MM.1S (cell line): ENCODE data around the gene UGT2B10.

Source experiments
- DNase-seq: peaks from one replicate; pipeline ENCODE4 v3.0.0-alpha.2; 2015
- H2AFZ ChIP-seq: fragments of 300-600 bp; sonication (generic); 2 replicates; pipeline ENCODE4 v1.6.0; 2016; ENCODE audit warnings: antibody characterized with exemption, low read length
- H3F3A ChIP-seq: fragments of 300-600 bp; sonication (generic); 2 replicates; pipeline ENCODE4 v1.6.1; 2016; ENCODE audit warnings: mild to moderate bottlenecking, antibody characterized with exemption, low read length, moderate library complexity, mixed read lengths; ENCODE audit not compliant: insufficient read depth
- H3K27ac ChIP-seq: fragments of 300-600 bp; sonication (generic); 2 replicates; pipeline ENCODE4 v1.5.1; 2016; ENCODE audit warnings: mild to moderate bottlenecking, low read length
- H3K27me3 ChIP-seq: fragments of 300-600 bp; sonication (generic); replicated peaks from 2 replicates; pipeline ENCODE4 v1.6.0; 2016; ENCODE audit warnings: low read length; ENCODE audit not compliant: insufficient read depth
- H3K36me3 ChIP-seq: fragments of 300-600 bp; sonication (generic); replicated peaks from 2 replicates; pipeline ENCODE4 v1.6.1; 2016; ENCODE audit warnings: mild to moderate bottlenecking, low read length, mixed read lengths; ENCODE audit not compliant: insufficient read depth
- H3K4me1 ChIP-seq: fragments of 300-600 bp; sonication (generic); 2 replicates; pipeline ENCODE4 v1.6.1; 2016; ENCODE audit warnings: low read length, mixed read lengths
- H3K4me2 ChIP-seq: fragments of 300-600 bp; sonication (generic); 2 replicates; pipeline ENCODE4 v1.6.0; 2016; ENCODE audit warnings: low read depth, low read length
- H3K4me3 ChIP-seq: fragments of 300-600 bp; sonication (generic); 2 replicates; pipeline ENCODE4 v1.5.1; 2016; ENCODE audit warnings: low read length, mixed read lengths
- H3K79me2 ChIP-seq: fragments of 300-600 bp; sonication (generic); 2 replicates; pipeline ENCODE4 v1.6.1; 2016; ENCODE audit warnings: mixed run types, low read length, mixed read lengths
- H3K9ac ChIP-seq: fragments of 300-600 bp; sonication (generic); 2 replicates; pipeline ENCODE4 v1.6.1; 2016; ENCODE audit warnings: low read length, mixed read lengths
- H3K9me2 ChIP-seq: fragments of 300-600 bp; sonication (generic); replicated peaks from 2 replicates; pipeline ENCODE4 v1.6.1; 2016; ENCODE audit warnings: mild to moderate bottlenecking, low read length, mixed read lengths; ENCODE audit not compliant: insufficient read depth
- H3K9me3 ChIP-seq: fragments of 300-600 bp; sonication (generic); replicated peaks from 2 replicates; pipeline ENCODE4 v1.6.1; 2016; ENCODE audit warnings: mild to moderate bottlenecking, low read length, mixed read lengths; ENCODE audit not compliant: insufficient read depth
- H4K20me1 ChIP-seq: fragments of 300-600 bp; sonication (generic); 2 replicates; pipeline ENCODE4 v1.6.1; 2016; ENCODE audit warnings: mild to moderate bottlenecking, low read length, moderate library complexity, mixed read lengths; ENCODE audit not compliant: insufficient read depth
- EZH2 ChIP-seq: fragments of 300-600 bp; sonication (generic); optimal IDR thresholded peaks from 2 replicates; pipeline ENCODE3; 2017; ENCODE audit warnings: low read depth, mild to moderate bottlenecking, antibody characterized with exemption, low read length, mixed read lengths
- EZH2phosphoT487 ChIP-seq: fragments of 300-600 bp; sonication (generic); IDR thresholded peaks from 2 replicates; pipeline ENCODE4 v1.6.1; 2018; ENCODE audit warnings: antibody characterized with exemption, low read length
- TF ChIP-seq, protein P1 (sequence below): fragments of 300-600 bp; sonication (generic); IDR thresholded peaks from 2 replicates; pipeline ENCODE4 v1.5.1; 2016; ENCODE audit warnings: antibody characterized with exemption, low read length, mixed read lengths

UGT2B10 gene

DNA sequence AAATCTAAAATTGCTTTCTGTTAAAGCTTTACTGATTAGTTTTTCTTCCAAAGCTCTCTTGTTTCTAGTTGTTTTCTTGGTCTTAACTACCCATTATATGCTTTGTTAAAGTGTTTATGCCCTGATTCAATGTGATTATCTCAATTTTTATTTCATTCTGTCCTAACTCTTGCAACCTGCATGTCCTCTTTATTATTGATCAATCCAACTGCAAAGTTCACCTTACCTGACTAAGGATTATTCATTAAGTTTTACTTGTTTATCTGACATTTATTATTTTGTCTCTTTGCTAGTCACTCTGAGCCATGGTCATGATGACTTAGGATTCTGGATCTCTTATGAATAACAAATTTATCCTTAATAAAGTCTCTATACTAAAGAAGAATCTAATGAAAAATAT lies 15.8 kb downstream of the UGT2B10 start:
- Histone ChIP-seq H3K36me3 (no peaks in the 10 kb centered on the region), H3K4me1 (no peaks in the 10 kb centered on the region), H3K9me2 (no peaks in the 10 kb centered on the region), H3K79me2 (no peaks in the 10 kb centered on the region), H3K27ac (no peak overlapping the region), H4K20me1 (no peaks in the 10 kb centered on the region), H3K4me3 (no peak overlapping the region), H2AFZ (no peak overlapping the region), H3K9me3 (no peaks in the 10 kb centered on the region), H3K9ac (no peak overlapping the region), H3K4me2 (no peak overlapping the region), H3F3A (no peaks in the 10 kb centered on the region), H3K27me3 (no peaks in the 10 kb centered on the region)
- no peak for DNase-seq
- TF ChIP-seq EZH2phosphoT487, result no peak
- no peak for TF ChIP-seq EZH2
- TF ChIP-seq, protein P1, sequence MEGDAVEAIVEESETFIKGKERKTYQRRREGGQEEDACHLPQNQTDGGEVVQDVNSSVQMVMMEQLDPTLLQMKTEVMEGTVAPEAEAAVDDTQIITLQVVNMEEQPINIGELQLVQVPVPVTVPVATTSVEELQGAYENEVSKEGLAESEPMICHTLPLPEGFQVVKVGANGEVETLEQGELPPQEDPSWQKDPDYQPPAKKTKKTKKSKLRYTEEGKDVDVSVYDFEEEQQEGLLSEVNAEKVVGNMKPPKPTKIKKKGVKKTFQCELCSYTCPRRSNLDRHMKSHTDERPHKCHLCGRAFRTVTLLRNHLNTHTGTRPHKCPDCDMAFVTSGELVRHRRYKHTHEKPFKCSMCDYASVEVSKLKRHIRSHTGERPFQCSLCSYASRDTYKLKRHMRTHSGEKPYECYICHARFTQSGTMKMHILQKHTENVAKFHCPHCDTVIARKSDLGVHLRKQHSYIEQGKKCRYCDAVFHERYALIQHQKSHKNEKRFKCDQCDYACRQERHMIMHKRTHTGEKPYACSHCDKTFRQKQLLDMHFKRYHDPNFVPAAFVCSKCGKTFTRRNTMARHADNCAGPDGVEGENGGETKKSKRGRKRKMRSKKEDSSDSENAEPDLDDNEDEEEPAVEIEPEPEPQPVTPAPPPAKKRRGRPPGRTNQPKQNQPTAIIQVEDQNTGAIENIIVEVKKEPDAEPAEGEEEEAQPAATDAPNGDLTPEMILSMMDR, result no peak

GRCh38 chr4:68850293-68850692 lies 34.5 kb downstream of the UGT2B10 start:
- H3K27ac ChIP-seq, result no peak overlapping the region
- H3K9ac ChIP-seq, result no peak overlapping the region
- no peaks in the 10 kb centered on the region for H3K79me2 ChIP-seq
- no peaks in the 10 kb centered on the region for H4K20me1 ChIP-seq
- no peak for DNase-seq
- H3K9me3 ChIP-seq, result no peaks in the 10 kb centered on the region
- no peaks in the 10 kb centered on the region for H3K9me2 ChIP-seq
- H3K27me3 ChIP-seq, result no peaks in the 10 kb centered on the region
- no peaks in the 10 kb centered on the region for H3K36me3 ChIP-seq
- H2AFZ ChIP-seq, result no peak overlapping the region
- H3K4me3 ChIP-seq, result no peak overlapping the region
- TF ChIP-seq, protein P1, result no peak
- TF ChIP-seq EZH2, result no peak
- TF ChIP-seq EZH2phosphoT487, result no peak
- no peaks in the 10 kb centered on the region for H3F3A ChIP-seq
- H3K4me2 ChIP-seq, result no peak overlapping the region
- no peaks in the 10 kb centered on the region for H3K4me1 ChIP-seq

DNA sequence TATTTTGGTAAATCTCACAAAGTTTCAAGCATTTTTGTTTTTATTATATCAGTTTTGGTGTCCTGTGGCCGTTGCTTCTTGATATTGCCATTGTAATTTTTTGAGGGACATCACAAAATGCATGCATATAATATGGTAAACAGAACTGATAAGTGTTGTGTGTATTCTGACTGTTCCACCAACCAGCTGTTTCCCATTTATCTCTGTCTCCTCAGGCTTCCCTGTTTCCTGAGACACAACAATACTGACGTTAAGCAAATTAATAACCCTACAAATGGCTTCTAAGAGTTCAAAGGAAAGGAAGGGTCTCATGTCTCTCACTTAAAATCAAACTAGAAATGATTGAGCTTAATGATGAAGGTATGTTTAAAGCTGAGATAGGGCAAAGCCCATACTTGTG lies 40.0 kb downstream of the UGT2B10 start:
- Histone ChIP-seq H3F3A (no peaks in the 10 kb centered on the region), H4K20me1 (no peaks in the 10 kb centered on the region), H3K9me3 (no peaks in the 10 kb centered on the region), H3K4me2 (no peak overlapping the region), H3K4me3 (no peak overlapping the region), H3K27ac (no peak overlapping the region), H3K36me3 (no peaks in the 10 kb centered on the region), H3K27me3 (no peaks in the 10 kb centered on the region), H3K79me2 (no peaks in the 10 kb centered on the region), H3K9ac (no peak overlapping the region), H3K4me1 (no peaks in the 10 kb centered on the region), H2AFZ (no peak overlapping the region), H3K9me2 (no peaks in the 10 kb centered on the region)
- DNase-seq, result no peak
- no peak for TF ChIP-seq EZH2
- TF ChIP-seq, protein P1, result no peak

GRCh38 chr4:68858039-68858438 lies 42.2 kb downstream of the UGT2B10 start:
- Histone ChIP-seq H3K4me1 (no peaks in the 10 kb centered on the region), H3K27ac (no peak overlapping the region), H4K20me1 (no peaks in the 10 kb centered on the region), H3K9ac (no peak overlapping the region), H3K27me3 (no peaks in the 10 kb centered on the region), H3K36me3 (no peaks in the 10 kb centered on the region), H3K4me2 (no peak overlapping the region), H2AFZ (no peak overlapping the region), H3K79me2 (no peaks in the 10 kb centered on the region), H3K9me2 (no peaks in the 10 kb centered on the region), H3K9me3 (no peaks in the 10 kb centered on the region), H3K4me3 (no peak overlapping the region), H3F3A (no peaks in the 10 kb centered on the region)
- TF ChIP-seq EZH2 (no peak), EZH2phosphoT487 (no peak)
- DNase-seq, result no peak
